Activated B cell treated with CpG ODN at 0.5 μM for 24 hours (primary cell): ENCODE data around the gene LSM3. TPM values are rescaled to one million over a fixed set of nuclear protein-coding genes. Genes with fewer than 3 reads are reported as not detected.

ENCODE experiments used
- ATAC-seq: fragments of 200-7000 bp; cut with Tn5 transposase; one replicate; pipeline ENCODE4 v1.10.0; 2021; ENCODE audit warnings: low read depth, mild to moderate bottlenecking, moderate library complexity
- CTCF ChIA-PET: fragments of 350-600 bp; sonication (Branson Sonifier 250); formaldehyde crosslinking; loops from one replicate; lab custom pipeline; 2021; ENCODE audit warnings: antibody characterized with exemption; lab: Charles Lee
- POLR2A ChIA-PET: fragments of 350-600 bp; sonication (Branson Sonifier 250); formaldehyde crosslinking; loops from one replicate; lab custom pipeline; 2021; ENCODE audit warnings: antibody characterized with exemption; lab: Charles Lee
- DNase-seq: peaks from one replicate; pipeline ENCODE4 v3.0.0; 2022
- H3K27ac Mint-ChIP-seq: one replicate; pipeline ENCODE4 v1.8.0; 2020; ENCODE audit warnings: mixed read lengths
- H3K27me3 Mint-ChIP-seq: one replicate; pipeline ENCODE4 v1.8.0; 2021; ENCODE audit warnings: mixed read lengths
- H3K36me3 Mint-ChIP-seq: one replicate; pipeline ENCODE4 v1.8.0; 2021; ENCODE audit warnings: low read depth, mixed read lengths
- H3K4me1 Mint-ChIP-seq: one replicate; pipeline ENCODE4 v1.8.0; 2021; ENCODE audit warnings: mixed read lengths
- H3K4me3 Mint-ChIP-seq: one replicate; pipeline ENCODE4 v1.8.0; 2020; ENCODE audit warnings: mild to moderate bottlenecking, mixed read lengths
- H3K9me3 Mint-ChIP-seq: one replicate; pipeline ENCODE4 v1.8.0; 2020; ENCODE audit warnings: mixed read lengths
- intact Hi-C: fragments of 100-400 bp; cut with micrococcal nuclease; formaldehyde crosslinking; loops from one replicate; pipeline ENCODE4 v1.15.1; 2024
- total RNA-seq: library from RNA; stranded (reverse); gene quantifications from 2 replicates; pipeline ENCODE4 v1.2.3, GENCODE V29; 2022
- TF ChIP-seq, protein P1 (sequence below): fragments of 200-600 bp; IDR thresholded peaks from one replicate; pipeline ENCODE4 v1.8.0; 2022; ENCODE audit warnings: antibody characterized with exemption, mild to moderate bottlenecking

LSM3 gene
- total RNA-seq, 1 donor from 2014 or later: 12.9 TPM

- peaks cover 36% of the 10 kb centered on the region for H3K36me3 Mint-ChIP-seq
- peak overlapping the region; percentile 75 for H3K27ac Mint-ChIP-seq
- peaks cover 61% of the 10 kb centered on the region for H3K4me1 Mint-ChIP-seq
- ATAC-seq: no peak
- TF ChIP-seq, protein P1, sequence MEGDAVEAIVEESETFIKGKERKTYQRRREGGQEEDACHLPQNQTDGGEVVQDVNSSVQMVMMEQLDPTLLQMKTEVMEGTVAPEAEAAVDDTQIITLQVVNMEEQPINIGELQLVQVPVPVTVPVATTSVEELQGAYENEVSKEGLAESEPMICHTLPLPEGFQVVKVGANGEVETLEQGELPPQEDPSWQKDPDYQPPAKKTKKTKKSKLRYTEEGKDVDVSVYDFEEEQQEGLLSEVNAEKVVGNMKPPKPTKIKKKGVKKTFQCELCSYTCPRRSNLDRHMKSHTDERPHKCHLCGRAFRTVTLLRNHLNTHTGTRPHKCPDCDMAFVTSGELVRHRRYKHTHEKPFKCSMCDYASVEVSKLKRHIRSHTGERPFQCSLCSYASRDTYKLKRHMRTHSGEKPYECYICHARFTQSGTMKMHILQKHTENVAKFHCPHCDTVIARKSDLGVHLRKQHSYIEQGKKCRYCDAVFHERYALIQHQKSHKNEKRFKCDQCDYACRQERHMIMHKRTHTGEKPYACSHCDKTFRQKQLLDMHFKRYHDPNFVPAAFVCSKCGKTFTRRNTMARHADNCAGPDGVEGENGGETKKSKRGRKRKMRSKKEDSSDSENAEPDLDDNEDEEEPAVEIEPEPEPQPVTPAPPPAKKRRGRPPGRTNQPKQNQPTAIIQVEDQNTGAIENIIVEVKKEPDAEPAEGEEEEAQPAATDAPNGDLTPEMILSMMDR: no peak
- H3K4me3 Mint-ChIP-seq: peak overlapping the region; percentile 42
- DNase-seq: no peak
- ChIA-PET CTCF (no interaction called here), POLR2A (interaction anchor here (0.5 to 1.2 kb wide), 5 partner anchors 50 to 1096 kb away, joined by 3 to 4 read pairs (median 3); partner anchors contain the start of genes CHCHD4 and TMEM43)
- no peaks in the 10 kb centered on the region for H3K9me3 Mint-ChIP-seq
- no peaks in the 10 kb centered on the region for H3K27me3 Mint-ChIP-seq
- intact Hi-C loops: loop anchor here (2.0 to 10.0 kb wide), 3 partner anchors 17 to 1693 kb away; partner anchors contain the start of gene TSEN2
These were observed 3.1 kb upstream of the LSM3 start for GRCh38 chr3:14175383-14176037.

DNA sequence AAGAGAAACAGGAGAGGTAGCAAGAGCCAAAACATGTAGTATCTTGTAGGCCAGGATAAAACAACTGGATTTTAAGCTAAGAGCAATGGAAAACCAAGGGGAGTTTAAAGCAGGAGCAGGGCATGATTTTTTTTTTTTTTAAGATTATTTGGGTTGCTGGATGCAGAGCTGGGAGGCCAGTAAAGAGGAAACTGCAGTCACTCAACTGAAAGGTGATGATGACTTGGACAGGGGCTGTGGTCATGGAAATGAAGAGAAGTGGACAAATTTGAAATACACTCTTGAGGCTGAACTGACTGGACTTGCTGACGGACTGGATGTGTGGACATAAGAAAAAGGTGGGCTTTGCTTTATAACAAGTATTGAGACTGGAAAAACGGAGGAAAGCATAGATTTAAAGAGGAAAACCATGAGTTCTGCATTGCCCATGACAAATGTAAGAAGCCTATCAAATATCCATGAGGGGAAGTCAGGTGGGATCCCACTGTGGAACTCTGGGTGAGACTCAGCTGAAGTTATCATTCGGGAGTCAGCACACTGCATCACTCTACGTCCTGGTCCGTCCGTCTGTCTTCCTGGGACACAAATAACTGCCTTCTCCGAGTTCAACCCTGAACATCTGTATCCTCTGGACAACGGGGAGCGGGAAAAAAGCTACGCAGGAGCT, 904 bp upstream of the LSM3 start:
- DNase-seq: no peak

GRCh38 chr3:14179114-14179465, 473 bp downstream of the LSM3 start:
- ChIA-PET CTCF (interaction anchor here (1.1 to 1.9 kb wide), 4 partner anchors 24 to 283 kb away, joined by 3 to 7 read pairs (median 4); partner anchors contain the start of genes CHCHD4 and TMEM43), POLR2A (interaction anchor here (0.8 to 3.4 kb wide), 13 partner anchors 19 to 920 kb away, joined by 3 to 61 read pairs (median 5); partner anchors contain the start of genes CCDC174, CHCHD4, RBSN and SLC6A6)
- TF ChIP-seq, protein P1: no peak
- no peaks in the 10 kb centered on the region for H3K9me3 Mint-ChIP-seq
- intact Hi-C loops: loop anchor here (2.0 to 10.0 kb wide), 3 partner anchors 684 to 1697 kb away; partner anchors contain the start of genes MKRN2 and TSEN2
- no peaks in the 10 kb centered on the region for H3K27me3 Mint-ChIP-seq
- ATAC-seq: no peak
- H3K36me3 Mint-ChIP-seq: peaks cover 38% of the 10 kb centered on the region
- no peak for DNase-seq
- peak overlapping the region; percentile 97 for H3K4me3 Mint-ChIP-seq
- H3K27ac Mint-ChIP-seq: peak overlapping the region; percentile 98
- peaks cover 63% of the 10 kb centered on the region for H3K4me1 Mint-ChIP-seq

More for the DNA sequence above, 904 bp upstream of the LSM3 start:
- Mint-ChIP-seq H3K27me3 (no peaks in the 10 kb centered on the region), H3K9me3 (no peaks in the 10 kb centered on the region), H3K4me1 (peaks cover 63% of the 10 kb centered on the region), H3K27ac (peak overlapping the region; percentile 98), H3K36me3 (peaks cover 33% of the 10 kb centered on the region), H3K4me3 (peak overlapping the region; percentile 97)
- intact Hi-C loops: loop anchor here (1.0 to 10.0 kb wide), 11 partner anchors 33 to 1695 kb away; partner anchors contain the start of genes CCDC174, CHCHD4, MKRN2 and MRPS25
- POLR2A ChIA-PET: interaction anchor here (0.6 to 3.4 kb wide), 12 partner anchors 11 to 922 kb away, joined by 3 to 61 read pairs (median 4); partner anchors contain the start of genes CCDC174, CHCHD4, RBSN and SLC6A6
- CTCF ChIA-PET: interaction anchor here (1.1 to 1.6 kb wide), 3 partner anchors 34 to 281 kb away, joined by 3 to 5 read pairs (median 4); partner anchors contain the start of genes CHCHD4 and TMEM43
- TF ChIP-seq, protein P1: no peak
- ATAC-seq: no peak

DNA sequence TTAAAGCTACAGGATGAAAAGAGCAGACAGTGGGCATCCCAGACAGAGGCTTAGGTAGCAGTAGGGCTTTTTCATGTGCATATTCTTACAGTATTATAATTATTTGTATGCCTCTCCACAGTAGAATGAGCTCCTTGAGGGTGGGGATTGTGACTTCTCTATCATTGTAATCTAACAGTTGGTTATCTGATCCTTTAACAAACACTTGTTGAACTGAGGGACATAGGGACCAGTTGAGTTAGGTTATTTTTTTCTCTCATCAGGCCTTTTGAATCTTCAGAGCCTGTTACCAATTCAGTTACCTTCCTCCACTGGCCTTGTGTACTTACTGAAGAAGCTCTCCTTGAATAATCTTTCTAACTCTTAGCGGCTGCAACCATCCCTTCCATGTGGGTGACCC, 1.2 kb downstream of the LSM3 start:
- H3K36me3 Mint-ChIP-seq: peaks cover 39% of the 10 kb centered on the region
- H3K4me3 Mint-ChIP-seq: peak overlapping the region; percentile 97
- intact Hi-C loops: loop anchor here (2.0 to 10.0 kb wide), 3 partner anchors 685 to 1697 kb away; partner anchors contain the start of genes MKRN2 and TSEN2
- H3K27me3 Mint-ChIP-seq: no peaks in the 10 kb centered on the region
- ChIA-PET CTCF (interaction anchor here (1.9 kb wide), 1 partner anchor 24 kb away, joined by 7 read pairs; no protein-coding TSS in a partner anchor), POLR2A (interaction anchor here (2.1 to 3.4 kb wide), 3 partner anchors 56 to 253 kb away, joined by 14 to 61 read pairs (median 18); partner anchors contain the start of genes CHCHD4, SLC6A6 and TMEM43)
- TF ChIP-seq, protein P1: no peak
- H3K9me3 Mint-ChIP-seq: no peaks in the 10 kb centered on the region
- ATAC-seq: no peak
- H3K27ac Mint-ChIP-seq: peak overlapping the region; percentile 56
- no peak for DNase-seq
- peaks cover 56% of the 10 kb centered on the region for H3K4me1 Mint-ChIP-seq
